ENCODE results near the gene HDDC3.

HDDC3 gene, protein sequence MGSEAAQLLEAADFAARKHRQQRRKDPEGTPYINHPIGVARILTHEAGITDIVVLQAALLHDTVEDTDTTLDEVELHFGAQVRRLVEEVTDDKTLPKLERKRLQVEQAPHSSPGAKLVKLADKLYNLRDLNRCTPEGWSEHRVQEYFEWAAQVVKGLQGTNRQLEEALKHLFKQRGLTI

DNA sequence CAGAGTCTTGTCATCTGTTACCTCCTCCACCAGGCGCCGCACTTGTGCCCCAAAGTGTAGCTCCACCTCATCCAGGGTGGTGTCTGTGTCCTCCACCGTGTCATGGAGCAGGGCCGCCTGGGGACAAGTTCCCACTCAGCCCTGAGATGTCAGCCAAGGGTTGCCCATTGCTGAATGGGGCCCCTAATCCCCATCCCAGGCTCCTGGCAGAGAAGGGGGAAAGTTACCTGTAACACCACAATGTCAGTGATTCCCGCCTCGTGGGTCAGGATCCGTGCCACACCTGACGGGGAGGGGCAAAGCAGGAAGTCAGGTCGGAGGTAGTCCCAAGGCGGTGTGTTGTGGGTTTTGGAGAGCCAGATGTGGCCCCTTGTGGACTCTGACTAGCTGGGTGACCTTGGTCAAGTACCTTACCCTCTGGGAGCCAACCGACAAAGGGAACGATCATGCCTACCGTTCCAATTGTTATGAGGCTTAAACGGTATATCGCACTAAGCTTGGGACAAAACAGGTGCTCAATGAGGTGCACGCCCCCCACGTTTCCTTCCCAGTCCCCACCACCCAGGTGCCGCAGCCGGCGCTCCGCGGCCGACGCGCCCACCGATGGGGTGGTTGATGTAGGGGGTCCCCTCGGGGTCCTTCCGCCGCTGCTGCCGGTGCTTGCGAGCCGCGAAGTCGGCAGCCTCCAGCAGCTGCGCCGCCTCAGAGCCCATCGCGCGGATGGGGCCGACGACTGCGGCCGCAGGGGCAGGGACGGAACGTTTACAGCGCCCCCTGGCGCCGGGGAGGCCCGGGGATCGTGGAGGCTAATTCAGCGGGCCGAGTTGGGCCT is at the start of gene HDDC3:
Gene HDDC3 (minus strand): TSS at position 722 of the 832 bp plus-strand sequence. CDS start 9 bp downstream, at position 713.
- FAIRE-seq (no peak), DNase-seq (ENCODE audit: insufficient read length, low spot score) (peak; percentile 89)

DNA sequence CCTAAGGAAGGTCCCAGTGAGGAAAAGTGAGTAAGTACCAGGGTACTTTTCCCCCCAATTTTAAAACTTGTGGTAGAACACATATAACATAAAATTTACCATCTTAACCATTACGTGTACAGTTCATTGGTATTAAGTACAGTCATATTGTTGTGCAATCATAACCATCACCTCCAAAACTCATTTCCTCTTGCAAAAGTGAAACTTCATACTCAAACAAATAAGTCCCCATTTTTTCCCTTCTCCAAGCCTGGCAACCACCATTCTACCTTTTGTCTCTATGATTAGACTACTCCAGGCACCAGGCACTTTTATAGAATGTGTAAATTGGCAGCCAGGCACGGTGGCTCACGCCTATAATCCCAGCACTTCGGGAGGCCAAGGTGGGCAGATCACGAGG is 49.8 kb upstream of the HDDC3 start:
- DNase-seq (ENCODE audit: insufficient read length, low spot score) (no peak), FAIRE-seq (no peak)

DNA sequence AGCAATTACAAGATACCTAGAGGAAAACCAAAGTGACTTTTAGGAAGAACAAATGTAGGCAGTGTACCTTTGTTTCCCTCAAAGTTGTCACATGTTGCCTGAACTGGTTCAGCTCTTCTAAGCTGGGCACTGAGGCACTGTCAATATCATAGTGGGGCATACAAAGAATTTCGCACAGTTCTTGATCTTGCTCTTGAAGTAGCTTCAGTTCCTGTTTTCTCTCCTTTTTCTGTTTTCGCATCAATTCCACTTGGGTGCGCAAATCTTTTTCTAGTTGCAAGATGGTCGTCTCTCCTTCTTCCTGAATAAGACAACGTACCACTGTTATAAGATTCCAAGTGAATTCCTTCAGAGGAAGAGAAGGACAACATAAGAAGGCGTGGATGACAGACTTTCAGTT is 49.3 kb upstream of the HDDC3 start:
- DNase-seq (ENCODE audit: insufficient read length, low spot score) (no peak), FAIRE-seq (no peak)

DNA sequence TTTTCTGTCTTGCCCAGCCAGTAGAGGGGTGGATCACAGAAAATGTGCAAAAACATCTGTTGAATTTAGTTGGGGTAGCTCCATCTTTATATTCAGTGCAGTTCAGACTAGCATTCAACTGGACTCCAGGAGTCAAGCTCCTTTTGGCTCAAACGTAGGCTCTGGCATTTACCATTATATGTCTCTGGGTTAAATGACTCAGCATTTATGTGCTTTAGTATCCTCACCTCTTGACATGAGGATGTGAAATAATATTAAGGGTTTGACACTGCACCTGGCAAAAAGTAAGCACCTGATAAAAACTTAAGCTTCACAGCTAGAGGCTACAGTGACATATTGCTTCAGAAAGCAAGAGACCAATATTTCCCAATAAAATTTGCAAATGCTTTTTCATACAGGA is 47.2 kb upstream of the HDDC3 start:
- no peak for FAIRE-seq
- no peak for DNase-seq (ENCODE audit: insufficient read length, low spot score)

DNA sequence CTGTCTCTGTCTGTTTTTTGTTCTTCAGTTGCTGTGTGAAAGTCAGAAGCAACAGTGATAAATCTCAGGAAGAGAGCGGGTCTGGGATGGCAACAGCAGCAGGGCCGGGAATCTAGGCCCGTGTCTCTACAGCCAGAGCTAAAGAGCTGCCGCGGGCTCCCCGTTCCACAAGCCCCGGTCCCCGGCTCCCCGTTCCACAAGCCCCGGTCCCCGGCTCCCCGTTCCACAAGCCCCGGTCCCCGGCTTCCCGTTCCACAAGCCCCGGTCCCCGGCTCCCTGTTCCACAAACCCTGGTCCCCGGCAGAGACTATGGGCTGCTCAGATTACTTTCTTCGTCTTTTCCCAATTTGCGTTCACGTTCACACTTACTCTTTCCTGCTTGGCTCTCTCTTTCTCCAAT is 41.9 kb upstream of the HDDC3 start:
- no peak for DNase-seq (ENCODE audit: insufficient read length, low spot score)
- no peak for FAIRE-seq

DNA sequence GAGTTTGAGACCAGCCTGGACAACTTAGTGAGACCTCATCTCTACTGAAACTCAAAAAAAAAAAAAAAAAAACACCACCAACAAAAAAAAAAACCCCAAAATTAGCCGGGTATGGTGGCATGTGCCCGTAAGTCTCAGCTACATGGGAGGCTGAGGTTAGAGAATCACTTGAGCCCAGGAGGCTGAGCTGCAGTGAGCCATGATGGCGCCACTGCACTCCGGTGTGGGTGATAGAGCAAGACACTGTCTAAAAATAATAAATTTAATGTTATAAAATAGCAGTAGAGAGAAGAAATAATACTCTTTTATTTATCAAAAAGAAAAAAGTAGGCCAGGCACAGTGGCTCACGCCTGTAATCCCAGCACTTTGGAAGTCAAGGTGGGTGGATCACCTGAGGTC is 39.8 kb upstream of the HDDC3 start:
- FAIRE-seq (no peak), DNase-seq (ENCODE audit: insufficient read length, low spot score) (no peak)

DNA sequence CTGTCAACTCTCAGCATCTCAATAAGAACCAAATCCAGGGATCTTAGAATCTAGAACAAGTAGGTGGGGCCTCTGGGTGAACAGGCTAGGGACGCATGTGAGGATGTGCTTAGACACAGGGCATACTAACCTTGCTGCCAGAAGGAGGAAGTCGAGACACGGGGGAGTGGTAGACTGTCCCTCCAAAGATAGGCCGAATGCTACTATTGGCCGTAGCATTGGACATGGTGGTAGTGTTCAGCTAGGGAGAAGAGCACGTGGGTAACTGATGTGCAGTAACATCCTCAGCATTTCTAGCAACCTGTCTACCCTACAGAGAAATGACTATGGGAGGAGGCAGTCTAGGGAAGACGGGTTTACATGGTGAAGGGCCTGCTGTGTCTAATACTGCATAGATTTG is 37.9 kb upstream of the HDDC3 start:
- DNase-seq (ENCODE audit: insufficient read length, low spot score): no peak
- no peak for FAIRE-seq

DNA sequence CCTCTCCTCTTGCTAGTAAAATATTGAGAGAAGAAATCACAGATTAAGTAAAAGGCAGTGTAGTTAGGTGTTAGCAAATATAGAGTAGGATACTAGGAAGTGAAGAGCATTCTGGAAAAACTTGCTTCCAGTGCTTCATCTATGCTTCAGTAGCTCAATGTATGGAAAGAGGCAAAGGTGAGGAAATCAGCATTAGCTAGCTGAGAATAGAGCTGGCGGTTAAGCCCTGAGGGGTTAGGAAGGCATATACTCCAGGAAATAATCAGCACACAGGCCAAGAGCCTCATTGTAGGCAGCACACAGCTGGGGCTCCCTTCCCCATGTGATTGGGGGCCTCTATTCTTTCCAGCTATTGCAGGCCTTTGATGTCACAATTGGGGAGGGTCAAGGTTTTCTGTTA is 36.1 kb upstream of the HDDC3 start:
- no peak for DNase-seq (ENCODE audit: insufficient read length, low spot score)
- FAIRE-seq: no peak

DNA sequence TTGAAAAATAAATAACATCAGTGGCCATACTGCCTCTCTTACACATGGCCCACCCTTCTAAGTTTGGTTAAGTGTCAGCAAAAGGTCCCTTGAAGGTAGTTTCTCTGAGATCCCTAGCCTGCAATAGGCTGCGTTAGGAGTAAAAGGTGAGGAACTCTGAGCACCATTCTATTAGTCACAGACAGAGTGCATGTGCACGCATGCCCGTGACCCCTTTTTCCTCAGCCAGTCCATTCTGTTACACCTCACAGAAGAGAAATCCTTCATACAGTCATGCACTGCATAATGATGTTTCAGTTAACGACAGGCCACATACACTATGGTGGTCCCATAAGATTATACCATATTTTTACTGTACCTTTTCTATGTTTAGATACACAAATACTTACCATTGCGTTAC is 34.9 kb upstream of the HDDC3 start:
- FAIRE-seq: no peak

DNA sequence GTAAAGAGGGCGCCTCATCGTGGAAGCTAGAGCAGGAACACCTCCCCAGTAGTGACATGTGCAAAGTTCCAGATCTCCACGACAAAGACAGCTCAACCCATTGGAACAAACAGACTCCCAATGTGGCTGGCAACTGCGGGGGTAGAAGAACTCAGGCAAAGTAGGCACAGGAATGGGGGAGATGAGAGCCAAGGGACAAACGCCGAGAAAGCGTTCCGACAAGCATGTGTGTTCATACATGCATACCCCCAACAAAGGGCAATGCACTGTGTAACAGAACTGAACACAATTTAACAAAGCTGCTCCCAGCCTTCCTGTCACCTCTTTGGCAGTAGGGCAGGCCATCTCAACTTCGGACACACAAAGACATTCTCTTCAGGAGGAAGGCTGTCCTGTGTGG is 33.9 kb upstream of the HDDC3 start:
- DNase-seq (ENCODE audit: insufficient read length, low spot score) (no peak), FAIRE-seq (no peak)

More for the DNA sequence above, 34.9 kb upstream of the HDDC3 start:
- no peak for DNase-seq (ENCODE audit: insufficient read length, low spot score)

DNA sequence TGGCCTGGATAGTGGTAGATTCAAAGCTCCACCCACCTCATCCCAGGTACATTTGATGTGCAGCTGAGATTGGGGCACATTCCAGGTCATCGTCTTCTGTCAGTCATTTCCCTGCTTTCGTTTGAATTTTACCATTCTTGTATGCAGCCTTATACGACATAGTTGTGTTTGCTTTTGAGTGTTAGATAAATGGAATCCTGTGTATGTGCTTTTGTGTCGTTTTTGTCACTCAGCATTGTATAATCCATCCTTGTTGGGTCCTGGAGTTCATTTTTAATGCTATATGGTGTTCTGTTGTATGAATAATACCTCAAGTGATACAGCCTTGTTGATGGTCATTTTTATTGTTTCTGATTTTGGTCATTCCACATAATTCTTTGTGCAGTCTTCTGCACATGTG is 29.7 kb upstream of the HDDC3 start:
- DNase-seq (ENCODE audit: insufficient read length, low spot score) (no peak), FAIRE-seq (no peak)

DNA sequence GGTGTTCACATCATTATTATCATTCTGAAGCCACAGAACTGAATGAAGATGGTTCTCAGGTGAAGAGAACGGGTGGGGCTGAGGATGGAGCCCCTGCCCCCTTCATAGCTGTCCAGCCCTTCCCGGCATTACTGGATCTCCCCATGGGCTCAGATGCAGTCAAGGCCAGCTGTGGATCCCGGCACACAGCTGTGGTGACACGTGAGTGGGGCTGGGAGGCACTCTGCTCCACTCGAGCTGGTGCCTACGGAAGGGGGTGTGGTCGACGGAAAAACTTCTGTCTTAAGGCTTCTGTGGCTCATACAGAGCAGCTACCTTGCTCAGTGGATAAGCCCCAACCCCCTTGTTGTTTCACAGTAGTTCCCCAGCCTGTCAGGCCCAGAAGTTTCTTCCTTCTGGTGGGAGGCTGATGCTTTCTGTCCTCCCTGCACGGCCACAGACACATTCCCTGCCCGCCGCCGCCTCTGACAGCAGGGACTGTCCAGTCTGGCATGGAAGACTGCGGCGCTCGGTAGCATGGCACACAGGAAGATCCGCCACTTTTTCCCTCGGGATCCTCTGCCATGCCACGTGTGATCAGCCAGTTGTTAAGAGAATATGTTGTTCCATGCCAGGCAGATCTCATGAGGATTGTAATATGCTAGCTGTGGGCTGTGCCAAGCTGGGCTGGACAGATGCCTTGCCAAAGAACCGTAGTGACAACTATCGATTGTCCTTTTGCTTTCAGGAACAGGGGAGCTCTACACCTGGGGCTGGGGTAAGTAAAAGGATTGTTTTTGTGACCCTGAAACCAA is 28.1 kb upstream of the HDDC3 start:
- FAIRE-seq: no peak
- no peak for DNase-seq (ENCODE audit: insufficient read length, low spot score)

DNA sequence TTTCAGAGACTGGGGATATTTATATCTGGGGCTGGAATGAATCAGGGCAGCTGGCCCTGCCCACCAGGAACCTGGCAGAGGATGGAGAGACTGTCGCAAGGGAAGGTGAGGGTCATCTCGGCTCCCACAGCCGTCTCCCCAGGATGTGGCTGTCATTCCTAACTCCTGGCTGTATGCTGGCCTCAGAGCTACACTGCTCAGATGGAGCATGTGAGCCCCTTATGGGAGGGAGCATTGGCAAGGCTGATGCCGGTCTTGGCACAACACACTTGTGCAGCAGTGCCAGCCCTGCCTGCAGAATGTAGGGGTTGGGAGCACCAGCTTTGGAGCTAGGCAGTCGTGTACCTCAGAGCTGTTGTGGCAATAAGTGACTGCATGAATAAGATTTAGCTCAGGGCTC is 27.5 kb upstream of the HDDC3 start:
- DNase-seq (ENCODE audit: insufficient read length, low spot score) (no peak), FAIRE-seq (no peak)

DNA sequence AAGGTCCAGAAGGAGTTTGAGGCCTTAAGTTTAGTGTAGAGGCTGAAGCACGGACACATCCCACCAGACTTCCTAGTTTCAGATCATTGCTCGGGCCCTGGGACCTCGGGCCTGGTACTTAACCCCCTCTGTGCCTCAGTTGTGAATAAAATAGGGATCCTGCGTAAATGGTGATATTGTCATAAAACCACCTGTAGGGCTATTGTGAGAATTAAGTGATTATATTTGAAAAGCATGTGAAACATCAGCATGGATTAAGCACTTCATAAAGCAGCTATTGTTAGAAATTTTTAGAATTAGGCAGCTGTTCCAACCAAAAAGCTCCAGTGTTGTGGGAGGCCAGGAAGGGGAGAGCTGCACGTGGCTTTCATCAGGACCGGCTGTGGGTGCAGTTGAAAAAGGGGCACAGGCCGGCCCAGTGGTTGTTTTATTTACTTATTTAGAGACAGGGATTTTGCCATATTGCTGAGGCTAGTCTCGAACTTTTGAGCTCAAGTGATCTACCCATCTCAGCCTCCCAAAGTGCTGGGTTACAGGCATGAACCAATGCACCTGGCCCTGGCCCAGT is 26.8 kb upstream of the HDDC3 start:
- DNase-seq (ENCODE audit: insufficient read length, low spot score): no peak
- no peak for FAIRE-seq

DNA sequence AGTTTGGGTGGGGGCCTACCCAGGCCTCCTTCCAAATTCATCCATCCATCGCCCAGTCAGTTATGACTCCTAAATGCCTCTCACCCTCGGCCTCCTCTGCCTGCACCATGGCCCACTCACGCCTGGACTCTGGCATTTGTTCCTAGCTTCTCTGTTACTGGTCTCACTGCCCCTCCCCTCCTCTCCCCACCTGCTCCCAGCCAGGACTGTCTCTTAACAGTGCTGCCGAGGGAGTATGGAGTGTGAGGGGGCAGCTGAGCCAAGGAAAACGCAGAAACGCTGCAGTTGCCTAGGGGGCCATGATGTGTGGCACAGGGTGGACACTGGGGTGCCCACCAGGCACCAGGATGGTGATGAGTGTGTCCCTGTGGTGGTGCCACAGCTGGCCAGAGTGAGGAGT is 25.4 kb upstream of the HDDC3 start:
- no peak for DNase-seq (ENCODE audit: insufficient read length, low spot score)
- no peak for FAIRE-seq

DNA sequence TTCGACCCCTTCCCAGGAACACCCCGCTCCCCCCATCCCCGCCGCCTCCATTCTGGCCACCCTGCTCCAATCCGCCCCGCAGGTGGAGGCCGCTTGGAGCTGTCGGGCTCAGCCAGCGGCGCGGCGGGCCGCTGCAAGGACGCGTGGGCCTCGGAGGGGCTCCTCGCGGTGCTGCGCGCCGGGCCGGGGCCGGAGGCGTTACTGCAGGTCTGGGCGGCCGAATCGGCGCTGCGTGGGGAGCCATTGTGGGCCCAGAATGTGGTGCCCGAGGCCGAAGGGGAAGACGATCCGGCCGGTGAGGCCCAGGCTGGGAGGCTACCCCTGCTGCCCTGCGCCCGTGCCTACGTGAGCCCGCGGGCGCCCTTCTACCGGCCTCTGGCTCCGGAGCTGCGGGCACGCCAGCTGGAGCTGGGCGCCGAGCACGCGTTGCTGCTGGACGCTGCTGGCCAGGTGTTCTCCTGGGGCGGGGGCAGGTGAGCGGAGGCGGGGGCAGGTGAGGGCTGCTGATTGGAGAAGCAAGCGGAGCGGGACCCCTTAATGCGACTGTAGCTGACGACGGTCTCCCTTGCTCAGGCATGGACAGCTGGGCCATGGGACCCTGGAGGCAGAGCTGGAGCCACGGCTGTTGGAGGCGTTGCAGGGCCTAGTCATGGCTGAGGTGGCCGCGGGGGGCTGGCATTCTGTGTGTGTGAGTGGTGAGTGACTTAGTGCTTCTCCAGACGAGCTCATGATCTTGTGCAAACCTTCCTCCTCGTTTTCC is 24.9 kb upstream of the HDDC3 start:
- FAIRE-seq (peak; percentile 67), DNase-seq (ENCODE audit: insufficient read length, low spot score) (peak; percentile 20)

DNA sequence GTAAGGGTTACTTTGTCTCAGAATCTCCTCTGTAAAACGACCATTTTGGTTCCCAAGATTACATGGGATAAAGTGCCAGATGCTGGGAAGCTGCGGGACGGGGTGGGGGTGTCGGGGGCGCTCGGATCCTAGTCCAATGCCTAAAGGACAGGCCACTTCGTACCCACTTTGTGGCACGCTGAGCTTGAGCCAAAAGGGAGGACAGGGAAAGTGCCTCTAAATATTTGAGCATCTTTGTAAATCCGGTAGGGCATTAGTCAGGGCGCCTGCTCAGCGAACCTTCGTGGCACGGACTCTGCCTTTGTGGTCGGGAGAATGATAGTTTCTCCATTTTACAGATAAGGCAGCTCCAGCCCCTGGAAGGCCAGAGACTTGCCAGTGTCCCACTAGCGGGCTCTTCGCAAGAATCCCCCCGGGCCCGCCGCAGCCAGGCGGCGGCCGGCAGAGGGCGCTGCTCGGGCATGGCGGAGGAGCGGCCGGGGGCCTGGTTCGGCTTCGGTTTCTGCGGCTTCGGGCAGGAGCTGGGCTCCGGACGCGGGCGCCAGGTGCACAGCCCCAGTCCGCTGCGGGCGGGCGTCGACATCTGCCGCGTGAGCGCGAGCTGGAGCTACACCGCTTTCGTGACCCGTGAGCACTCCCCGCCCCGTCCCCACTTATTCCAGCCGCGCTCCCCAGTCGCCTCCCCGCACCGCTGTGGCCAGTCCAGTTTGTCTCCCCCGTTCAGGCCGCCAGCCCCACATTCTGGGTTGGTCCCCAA is 24.1 kb upstream of the HDDC3 start:
- peak; percentile 92 for DNase-seq (ENCODE audit: insufficient read length, low spot score)
- FAIRE-seq: peak; percentile 77

DNA sequence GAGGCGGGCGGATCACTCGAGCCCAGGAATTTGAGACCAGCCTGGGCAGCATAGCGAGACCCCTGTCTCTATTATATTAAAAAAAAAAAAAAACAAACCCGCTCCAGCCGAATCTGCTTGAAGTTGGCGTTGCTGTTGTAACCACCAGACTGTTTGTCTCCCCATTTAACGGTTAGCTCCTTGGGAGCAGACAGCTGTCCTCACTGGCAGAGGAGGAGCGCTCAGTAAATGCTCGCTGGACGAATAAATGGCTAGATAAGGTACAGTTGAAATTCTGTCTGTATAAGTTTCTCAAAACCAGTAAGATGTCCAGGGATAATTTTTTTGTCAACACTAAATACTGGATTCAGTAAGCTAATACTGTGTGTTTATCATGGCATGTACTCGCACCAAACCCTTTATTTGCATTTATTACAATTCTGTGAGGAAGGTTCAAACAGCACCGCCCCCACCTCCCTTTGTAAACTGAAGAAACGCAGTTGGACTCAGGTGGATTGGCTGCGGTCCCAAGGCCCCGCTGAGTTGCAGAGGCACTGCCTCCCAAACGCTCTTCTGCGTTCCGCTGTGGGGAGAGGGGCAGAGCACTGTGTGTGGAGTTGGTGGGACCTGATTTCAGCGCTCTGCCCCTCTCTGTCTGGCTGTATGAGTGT is 23.4 kb upstream of the HDDC3 start:
- no peak for DNase-seq (ENCODE audit: insufficient read length, low spot score)
- FAIRE-seq: no peak

All from HTR-8/SVneo (cell line).